HG02840 (cell line): ENCODE results near the gene PPIL1.

Source experiments
- ATAC-seq: cut with Tn5 transposase; IDR thresholded peaks from one replicate; pipeline ENCODE4 v1.9.1; 2021; ENCODE audit warnings: mild to moderate bottlenecking, moderate library complexity, moderate number of reproducible peaks; ENCODE audit not compliant: unreplicated experiment, low FRiP score

PPIL1 gene

GRCh38 chr6:36838896-36839748, 35.5 kb downstream of the PPIL1 start, which contains the start of gene CPNE5:
CPNE5 (minus strand) TSS chr6:36839444; CDS start chr6:36839377, 67 bp downstream.
- ATAC-seq, result no peak

GRCh38 chr6:36837686-36838085, 36.9 kb downstream of the PPIL1 start:
- ATAC-seq, result no peak

- no peak for ATAC-seq
Measured at GRCh38 chr6:36837022-36837339, 37.6 kb downstream of the PPIL1 start.

- ATAC-seq, result no peak
Measured at GRCh38 chr6:36836111-36837021, 38.2 kb downstream of the PPIL1 start.

GRCh38 chr6:36834576-36835341, 39.8 kb downstream of the PPIL1 start:
- no peak for ATAC-seq

GRCh38 chr6:36833182-36833789, 41.3 kb downstream of the PPIL1 start:
- ATAC-seq, result no peak

GRCh38 chr6:36832313-36832712, 42.3 kb downstream of the PPIL1 start:
- ATAC-seq, result no peak

- ATAC-seq, result no peak
Measured at GRCh38 chr6:36830577-36830976, 44.0 kb downstream of the PPIL1 start.

- no peak for ATAC-seq
Measured at GRCh38 chr6:36829919-36830544, 44.6 kb downstream of the PPIL1 start.

GRCh38 chr6:36827261-36828079, 47.1 kb downstream of the PPIL1 start:
- no peak for ATAC-seq

- no peak for ATAC-seq
Measured at GRCh38 chr6:36826520-36827227, 47.9 kb downstream of the PPIL1 start.

- ATAC-seq, result no peak
Measured at GRCh38 chr6:36825994-36826393, 48.6 kb downstream of the PPIL1 start.

GRCh38 chr6:36825452-36825851, 49.2 kb downstream of the PPIL1 start:
- no peak for ATAC-seq

- ATAC-seq, result no peak
Measured at GRCh38 chr6:36824253-36824652, 50.4 kb downstream of the PPIL1 start.

- no peak for ATAC-seq
Measured at GRCh38 chr6:36823421-36824096, 51.0 kb downstream of the PPIL1 start.

GRCh38 chr6:36822506-36823269, 51.9 kb downstream of the PPIL1 start:
- no peak for ATAC-seq
